IPS DF 6.9 (cell line): Measurements from ENCODE around the gene TRANK1.
A peak's percentile ranks its signal among the peaks of the same experiment; 100 is the strongest.

ENCODE experiments used
- DNase-seq: peaks from one replicate; pipeline ENCODE4 v3.0.0-alpha.2; 2013; ENCODE audit warnings: low read depth, low spot score
- H3K27ac ChIP-seq: one replicate; pipeline ENCODE4 v1.5.1; 2013; ENCODE audit warnings: low read length, control low read depth
- H3K27me3 ChIP-seq: 2 replicates; pipeline ENCODE4 v1.6.1; 2013; ENCODE audit warnings: mild to moderate bottlenecking, low read length; ENCODE audit not compliant: control insufficient read depth, insufficient read depth
- H3K36me3 ChIP-seq: 2 replicates; pipeline ENCODE4 v1.6.1; 2013; ENCODE audit warnings: low read length; ENCODE audit not compliant: control insufficient read depth, insufficient read depth
- H3K4me1 ChIP-seq: 2 replicates; pipeline ENCODE4 v1.6.1; 2013; ENCODE audit warnings: low read length; ENCODE audit not compliant: control insufficient read depth, insufficient read depth
- H3K4me3 ChIP-seq: 2 replicates; pipeline ENCODE4 v1.5.1; 2013; ENCODE audit warnings: mild to moderate bottlenecking, low read length
- H3K9me3 ChIP-seq: 2 replicates; pipeline ENCODE4 v1.6.1; 2013; ENCODE audit warnings: low read length, inconsistent platforms; ENCODE audit not compliant: control insufficient read depth, insufficient read depth
- WGBS: extraction: QIAGEN DNeasy Blood & Tissue Kit; methylation state at CpG from one replicate; pipeline ENCODE4 v1.1.7; 2013; ENCODE audit warnings: mixed read lengths, missing lambda C conversion rate; ENCODE audit not compliant: insufficient read length, insufficient coverage; 5-methylcytosine and 5-hydroxymethylcytosine counted together

The TRANK1 gene

DNA sequence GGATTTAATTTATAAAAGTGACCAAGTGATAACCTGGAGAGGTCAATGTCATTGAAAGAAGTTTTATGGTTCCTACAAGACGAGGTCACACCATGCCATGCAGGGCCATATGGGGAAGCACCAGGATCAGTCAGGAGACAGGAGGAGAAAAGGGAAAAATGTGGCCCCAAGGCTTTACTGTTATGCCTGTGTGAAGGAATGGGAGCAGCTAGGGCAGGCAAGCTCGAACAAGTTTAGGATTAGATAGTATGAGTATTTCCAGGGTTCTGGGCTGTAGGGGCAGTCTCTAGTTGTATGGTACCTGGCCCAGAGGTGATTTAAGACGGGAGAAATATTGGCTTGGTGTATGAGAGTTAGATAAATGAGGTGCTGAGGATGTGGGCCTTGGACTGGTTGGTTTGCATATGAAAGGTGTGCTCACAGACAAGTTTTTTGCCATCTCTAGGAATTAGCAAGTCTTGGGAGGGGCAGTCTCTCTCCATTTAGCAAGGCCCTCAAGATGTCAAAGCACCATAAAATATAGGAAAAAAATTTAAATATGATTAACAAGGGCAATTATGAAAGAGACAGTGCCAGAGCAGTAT, 144.2 kb downstream of the TRANK1 start:
- no CpG with 5 or more reads among the region's 3 CpGs for WGBS
- no peaks in the 10 kb centered on the region for H3K9me3 ChIP-seq
- no peak overlapping the region for H3K4me3 ChIP-seq
- no peak overlapping the region for H3K27ac ChIP-seq
- no peaks in the 10 kb centered on the region for H3K27me3 ChIP-seq
- DNase-seq, result no peak
- H3K4me1 ChIP-seq, result no peaks in the 10 kb centered on the region
- no peaks in the 10 kb centered on the region for H3K36me3 ChIP-seq

DNA sequence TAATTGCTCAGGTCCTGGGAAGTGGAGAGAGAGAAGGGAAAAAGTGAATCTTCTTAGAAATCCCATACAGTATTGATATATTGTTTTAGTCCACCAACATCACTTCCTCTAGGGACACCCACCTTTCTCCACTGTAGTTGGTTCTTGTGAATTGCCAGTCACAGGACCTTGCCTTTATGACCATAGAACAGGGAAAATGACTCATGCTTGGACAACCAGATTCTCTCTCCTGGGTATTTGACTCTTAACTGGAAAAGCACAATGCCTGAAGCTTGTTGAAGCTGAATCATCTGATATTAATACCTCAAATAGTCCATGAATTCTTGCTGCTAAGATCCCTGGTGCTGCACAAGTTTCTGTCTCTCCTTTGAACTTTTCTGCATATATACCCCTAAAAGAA, 148.0 kb downstream of the TRANK1 start:
- Histone ChIP-seq H3K4me1 (no peaks in the 10 kb centered on the region), H3K9me3 (no peaks in the 10 kb centered on the region), H3K27me3 (no peaks in the 10 kb centered on the region), H3K4me3 (no peak overlapping the region), H3K36me3 (no peaks in the 10 kb centered on the region), H3K27ac (no peak overlapping the region)
- no peak for DNase-seq

DNA sequence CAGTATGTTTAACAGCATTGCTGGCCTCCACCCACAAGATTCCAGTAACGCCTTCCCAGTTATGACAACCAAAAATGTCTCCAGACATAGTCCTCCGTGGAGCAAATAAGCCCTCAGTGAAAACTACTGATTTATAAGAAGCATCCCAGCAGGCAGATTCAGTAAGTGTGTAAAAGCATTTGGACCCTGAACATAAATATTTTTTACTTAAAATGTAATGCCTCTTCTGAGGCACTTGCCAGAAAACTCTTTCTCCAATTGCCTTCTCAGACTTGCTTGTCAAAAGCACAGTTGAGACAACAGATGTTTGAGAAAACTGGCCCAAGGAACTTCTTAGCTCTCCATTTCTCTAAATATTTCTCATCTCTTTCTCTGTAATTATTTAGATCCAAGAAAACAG, 148.7 kb downstream of the TRANK1 start:
- H3K9me3 ChIP-seq, result no peaks in the 10 kb centered on the region
- no peak for DNase-seq
- H3K27ac ChIP-seq, result no peak overlapping the region
- H3K4me3 ChIP-seq, result no peak overlapping the region
- H3K27me3 ChIP-seq, result no peaks in the 10 kb centered on the region
- no peaks in the 10 kb centered on the region for H3K4me1 ChIP-seq
- no CpG with 5 or more reads among the region's 2 CpGs for WGBS
- no peaks in the 10 kb centered on the region for H3K36me3 ChIP-seq

DNA sequence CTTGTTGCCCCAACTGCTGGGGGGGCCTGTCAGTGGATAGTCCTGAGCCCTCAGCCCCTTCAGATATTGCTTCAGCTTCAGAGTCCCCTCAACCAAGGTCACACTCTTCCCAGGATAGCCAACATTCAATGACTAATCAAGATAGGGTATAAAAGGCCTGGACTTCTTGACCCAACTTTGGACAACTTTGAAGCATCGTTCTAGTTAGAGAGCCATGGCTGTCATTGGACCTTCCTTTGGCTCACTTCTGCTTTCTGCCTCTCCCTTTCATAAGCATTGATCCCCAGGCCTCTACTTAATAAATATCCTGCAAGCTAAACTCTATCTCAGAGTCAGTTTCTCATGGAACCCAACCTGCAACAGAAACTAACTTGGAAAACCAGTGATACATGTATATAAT, 149.2 kb downstream of the TRANK1 start:
- Histone ChIP-seq H3K4me1 (no peaks in the 10 kb centered on the region), H3K27me3 (no peaks in the 10 kb centered on the region), H3K9me3 (no peaks in the 10 kb centered on the region), H3K36me3 (no peaks in the 10 kb centered on the region), H3K4me3 (no peak overlapping the region), H3K27ac (no peak overlapping the region)
- no CpG with 5 or more reads among the region's 1 CpG for WGBS
- DNase-seq, result no peak

DNA sequence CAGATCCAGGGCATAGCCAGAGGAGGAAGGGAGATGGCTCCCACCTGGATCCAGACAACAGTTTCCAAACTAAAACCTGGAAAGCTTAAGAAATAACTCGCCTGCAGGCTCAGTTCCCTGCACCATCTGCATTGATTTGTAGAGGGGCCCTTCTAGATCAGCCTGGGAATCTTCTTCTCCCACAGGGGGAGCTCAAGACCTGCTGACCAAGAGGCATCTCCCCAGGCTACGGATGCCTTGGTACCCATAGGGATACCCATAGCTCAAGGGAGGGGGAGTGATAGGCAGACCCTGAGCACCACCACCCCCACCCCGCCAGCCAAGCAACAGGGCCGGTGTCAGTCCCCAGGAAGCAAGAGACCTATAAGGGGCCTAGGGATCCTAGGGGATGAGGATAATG, 152.5 kb downstream of the TRANK1 start:
- no CpG with 5 or more reads among the region's 4 CpGs for WGBS
- H3K27me3 ChIP-seq, result no peaks in the 10 kb centered on the region

DNA sequence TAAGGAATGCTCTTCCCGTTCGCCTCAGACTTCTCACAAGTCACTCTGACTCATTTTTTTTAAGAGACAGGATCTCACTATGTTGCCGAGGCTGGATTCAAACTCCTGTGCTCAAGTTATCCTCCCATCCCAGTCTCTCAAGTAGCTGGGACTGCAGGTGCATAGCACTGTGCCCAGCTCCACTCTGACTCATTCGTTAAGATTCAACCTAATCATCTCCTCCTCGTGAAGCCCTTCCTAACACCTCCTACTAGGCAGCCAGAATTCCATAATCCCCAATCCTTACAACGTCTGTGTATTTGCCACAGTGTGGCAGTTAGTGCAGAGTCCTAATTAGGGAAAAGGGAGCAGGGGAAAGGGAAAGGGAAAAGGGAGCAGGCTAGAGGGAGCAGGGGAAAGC, 154.1 kb downstream of the TRANK1 start:
- Histone ChIP-seq H3K9me3 (no peaks in the 10 kb centered on the region), H3K4me3 (no peak overlapping the region), H3K27ac (no peak overlapping the region), H3K36me3 (no peaks in the 10 kb centered on the region), H3K27me3 (no peaks in the 10 kb centered on the region), H3K4me1 (no peaks in the 10 kb centered on the region)
- DNase-seq, result no peak
- no CpG with 5 or more reads among the region's 6 CpGs for WGBS

More for the DNA sequence above, 152.5 kb downstream of the TRANK1 start:
- no peak overlapping the region for H3K27ac ChIP-seq
- no peaks in the 10 kb centered on the region for H3K36me3 ChIP-seq
- H3K9me3 ChIP-seq, result no peaks in the 10 kb centered on the region
- DNase-seq, result peak; percentile 48
- no peak overlapping the region for H3K4me3 ChIP-seq
- H3K4me1 ChIP-seq, result no peaks in the 10 kb centered on the region

DNA sequence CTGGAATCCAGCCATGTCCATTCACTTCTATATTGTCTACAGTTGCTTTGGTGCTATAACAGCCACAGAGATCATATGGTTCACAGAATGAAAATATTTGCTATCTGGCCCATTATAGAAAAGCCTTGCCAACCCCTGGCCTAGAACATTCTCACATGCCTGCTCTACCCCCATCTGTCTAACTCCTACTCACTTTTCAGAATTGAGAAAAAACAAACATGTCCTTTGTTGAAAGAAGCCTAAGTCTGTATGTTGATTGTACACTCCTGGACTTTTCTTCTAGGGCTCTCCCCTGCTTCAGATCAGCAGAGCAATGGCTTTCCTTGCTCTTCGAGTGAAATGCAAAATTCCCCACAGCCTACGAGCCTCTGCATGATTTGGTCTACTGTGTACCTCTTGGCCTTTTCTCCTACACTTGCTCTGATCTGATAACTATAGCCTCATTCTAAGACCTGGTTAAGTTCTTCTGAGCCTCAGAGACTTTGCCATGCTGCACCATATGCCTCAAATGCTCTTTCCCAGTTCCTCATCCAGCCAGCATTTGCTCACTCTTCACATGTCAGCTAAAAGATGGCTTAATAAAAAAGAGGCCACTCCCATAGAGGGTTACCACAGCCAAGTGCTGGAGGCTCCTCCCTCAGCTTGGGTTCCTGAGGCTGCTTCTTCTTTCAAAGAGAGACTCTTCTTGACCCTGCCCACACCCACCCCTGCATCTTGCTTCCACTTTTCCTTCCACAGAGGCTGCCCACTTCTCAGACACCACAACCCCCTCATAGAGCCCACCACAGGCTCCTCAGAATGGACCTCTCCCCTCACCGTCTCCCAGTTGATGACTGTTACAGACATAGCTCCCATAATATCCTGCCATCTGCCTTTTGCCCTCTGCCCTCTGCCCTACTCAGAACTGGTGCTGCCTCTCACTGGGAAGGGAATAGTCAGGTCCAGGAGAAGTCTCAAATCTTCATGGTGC, 157.6 kb downstream of the TRANK1 start:
- no peaks in the 10 kb centered on the region for H3K4me1 ChIP-seq
- H3K36me3 ChIP-seq, result no peaks in the 10 kb centered on the region
- H3K9me3 ChIP-seq, result no peaks in the 10 kb centered on the region
- no peaks in the 10 kb centered on the region for H3K27me3 ChIP-seq
- DNase-seq, result no peak
- WGBS, result no CpG with 5 or more reads among the region's 3 CpGs
- no peak overlapping the region for H3K4me3 ChIP-seq
- H3K27ac ChIP-seq, result no peak overlapping the region

DNA sequence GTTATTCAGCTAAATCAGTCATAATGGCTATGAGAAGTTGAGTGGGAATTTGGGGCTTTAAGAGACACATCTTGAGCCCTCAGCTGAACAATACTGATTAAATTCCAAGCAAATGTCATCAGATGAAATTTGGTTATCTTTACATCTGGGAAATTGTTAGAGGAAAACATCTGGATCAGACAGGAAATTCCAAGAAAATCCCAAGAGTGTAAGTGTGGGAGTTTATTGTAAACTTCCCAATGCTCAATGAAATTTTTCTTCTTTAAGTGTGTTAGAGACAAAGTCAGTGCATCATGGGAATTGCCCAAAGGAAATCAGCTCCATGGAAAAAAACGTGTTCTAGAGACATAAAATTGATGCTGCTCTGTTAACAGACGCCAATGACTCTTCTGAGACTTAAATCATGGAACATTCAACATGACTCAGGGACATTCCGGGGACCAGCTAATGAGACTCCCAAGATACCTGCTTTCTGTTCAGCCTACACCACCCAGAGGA, 160.7 kb downstream of the TRANK1 start:
- Histone ChIP-seq H3K4me1 (no peaks in the 10 kb centered on the region), H3K27ac (no peak overlapping the region), H3K27me3 (no peaks in the 10 kb centered on the region), H3K36me3 (no peaks in the 10 kb centered on the region), H3K4me3 (no peak overlapping the region), H3K9me3 (no peaks in the 10 kb centered on the region)
- no peak for DNase-seq
- no CpG with 5 or more reads among the region's 3 CpGs for WGBS

DNA sequence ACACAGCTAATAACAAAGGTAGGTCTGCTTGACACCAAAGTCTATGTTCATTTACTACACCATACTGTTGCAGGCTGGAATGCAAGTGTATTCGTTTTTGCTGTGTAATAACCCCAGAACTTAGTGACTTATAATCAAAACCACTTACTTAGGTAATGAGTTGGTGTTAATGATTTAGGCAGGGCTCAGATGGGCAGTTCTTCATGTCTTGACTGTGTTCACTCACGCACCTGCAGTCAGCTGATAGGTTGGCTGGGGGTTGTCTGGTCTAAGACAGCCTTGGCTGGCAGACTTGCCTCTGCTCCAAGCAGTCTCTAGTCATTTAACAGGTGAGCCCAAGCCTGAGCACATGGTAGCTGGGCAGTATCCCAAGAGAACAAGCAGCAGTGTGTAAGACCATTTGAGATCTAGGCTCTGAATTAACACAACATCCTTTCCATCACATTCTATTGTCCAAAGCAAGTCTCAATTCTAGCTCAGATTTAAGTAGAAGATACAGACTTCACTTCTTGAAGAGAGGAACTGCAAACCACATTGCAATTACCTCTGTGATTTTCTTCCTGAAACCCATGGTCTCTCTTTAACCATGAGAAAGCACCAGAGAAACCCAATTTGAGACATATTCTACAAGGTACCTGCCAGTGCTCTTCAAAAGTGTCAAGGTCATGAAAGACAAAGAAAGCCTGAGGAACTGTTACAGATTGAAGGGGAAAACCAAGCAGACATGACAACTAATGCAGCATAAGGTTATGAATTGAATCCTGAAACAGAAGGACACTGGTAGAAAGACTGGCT, 167.2 kb downstream of the TRANK1 start:
- WGBS, result no CpG with 5 or more reads among the region's 2 CpGs
- no peaks in the 10 kb centered on the region for H3K9me3 ChIP-seq
- H3K27me3 ChIP-seq, result no peaks in the 10 kb centered on the region
- H3K4me1 ChIP-seq, result no peaks in the 10 kb centered on the region
- no peak overlapping the region for H3K27ac ChIP-seq
- H3K36me3 ChIP-seq, result no peaks in the 10 kb centered on the region
- no peak overlapping the region for H3K4me3 ChIP-seq
- no peak for DNase-seq
